CD14-positive monocyte (primary cell): ENCODE data around the gene GNAL. TPM values are rescaled to one million over a fixed set of nuclear protein-coding genes. Genes with fewer than 3 reads are reported as not detected.

Experiments
- DNase-seq, 3 donors: peaks; one replicate each; pipeline ENCODE4 v3.0.0-alpha.2; 2011 to 2022
- H2AFZ ChIP-seq: 2 replicates; pipeline ENCODE4 v1.6.0; 2012; ENCODE audit warnings: mild to moderate bottlenecking, low read depth, low read length, inconsistent platforms; ENCODE audit not compliant: insufficient read depth, poor library complexity, severe bottlenecking
- H3K27ac ChIP-seq, 2 donors: 1 replicate in 1 of 2; 2 replicates in 1 of 2; pipeline ENCODE4 v1.5.1; 2012 to 2013; ENCODE audit warnings: low read length in 2 of 2, control low read depth in 1 of 2, inconsistent platforms in 1 of 2, low read depth in 1 of 2, mild to moderate bottlenecking in 1 of 2
- H3K27me3 ChIP-seq, 2 donors: one replicate each; pipeline versions ENCODE4 v1.6.0 to v1.6.1; 2011 to 2013; ENCODE audit warnings: low read length in 2 of 2; ENCODE audit not compliant: control insufficient read depth in 2 of 2, insufficient read depth in 2 of 2
- H3K36me3 ChIP-seq, 2 donors: replicated peaks in 1 of 2; 1 replicate in 1 of 2; 2 replicates in 1 of 2; pipeline versions ENCODE4 v1.5.1 to v1.6.1; 2012 to 2013; ENCODE audit warnings: low read length in 2 of 2, control low read depth in 1 of 2, inconsistent platforms in 1 of 2, mild to moderate bottlenecking in 1 of 2; ENCODE audit not compliant: insufficient read depth in 2 of 2, control insufficient read depth in 1 of 2
- H3K4me1 ChIP-seq, 2 donors: 1 replicate in 1 of 2; 2 replicates in 1 of 2; pipeline versions ENCODE4 v1.5.1 to v1.6.1; 2012 to 2013; ENCODE audit warnings: low read length in 2 of 2, control low read depth in 1 of 2, inconsistent platforms in 1 of 2, mild to moderate bottlenecking in 1 of 2, moderate library complexity in 1 of 2; ENCODE audit not compliant: insufficient read depth in 2 of 2, control insufficient read depth in 1 of 2
- H3K4me2 ChIP-seq: replicated peaks from 2 replicates; pipeline ENCODE3; 2012; ENCODE audit warnings: low read length, moderate library complexity, mild to moderate bottlenecking; ENCODE audit not compliant: poor library complexity, severe bottlenecking; ENCODE audit errors: extremely low read depth
- H3K4me3 ChIP-seq, 3 experiments: fragments of 200-600 bp in 1 of 3; sonication (generic) in 1 of 3; replicated peaks in 1 of 3; 1 replicate in 2 of 3; 2 replicates in 1 of 3; pipeline ENCODE4 v1.5.1; 2011 to 2013; ENCODE audit warnings: low read length in 3 of 3, mild to moderate bottlenecking in 3 of 3, control low read depth in 2 of 3, low read depth in 2 of 3, inconsistent platforms in 1 of 3, moderate library complexity in 1 of 3
- H3K79me2 ChIP-seq: 2 replicates; pipeline ENCODE4 v1.6.0; 2012; ENCODE audit warnings: mild to moderate bottlenecking, control low read depth, inconsistent platforms, low read length, moderate library complexity; ENCODE audit not compliant: insufficient read depth
- H3K9ac ChIP-seq: 2 replicates; pipeline ENCODE4 v1.6.0; 2017; ENCODE audit warnings: low read length, mild to moderate bottlenecking; ENCODE audit not compliant: insufficient read depth, poor library complexity, severe bottlenecking
- H3K9me3 ChIP-seq, 2 donors: replicated peaks in 1 of 2; 1 replicate in 1 of 2; 2 replicates in 1 of 2; pipeline versions ENCODE4 v1.5.1 to v1.6.1; 2012 to 2013; ENCODE audit warnings: low read length in 2 of 2, control low read depth in 1 of 2; ENCODE audit not compliant: control insufficient read depth in 1 of 2, insufficient read depth in 1 of 2
- H4K20me1 ChIP-seq: 2 replicates; pipeline ENCODE4 v1.6.0; 2012; ENCODE audit warnings: mild to moderate bottlenecking, low read length, control low read depth, moderate library complexity; ENCODE audit not compliant: insufficient read depth
- H3K27ac Mint-ChIP-seq, 7 donors: one replicate each; pipeline ENCODE4 v1.8.0; 2020; ENCODE audit warnings: mild to moderate bottlenecking in 7 of 7, mixed read lengths in 7 of 7, moderate library complexity in 6 of 7, inconsistent platforms in 2 of 7
- H3K27me3 Mint-ChIP-seq, 3 donors: one replicate each; pipeline ENCODE4 v1.8.0; 2021 to 2022; ENCODE audit warnings: low read depth in 3 of 3, mild to moderate bottlenecking in 3 of 3, mixed read lengths in 3 of 3, moderate library complexity in 3 of 3, inconsistent platforms in 1 of 3
- H3K36me3 Mint-ChIP-seq, 2 donors: one replicate each; pipeline ENCODE4 v1.8.0; 2020; ENCODE audit warnings: mixed read lengths in 2 of 2, inconsistent platforms in 1 of 2, mild to moderate bottlenecking in 1 of 2
- H3K4me1 Mint-ChIP-seq: one replicate; pipeline ENCODE4 v1.8.0; 2020; ENCODE audit warnings: mild to moderate bottlenecking, mixed read lengths
- H3K4me3 Mint-ChIP-seq, 2 donors: one replicate each; pipeline ENCODE4 v1.8.0; 2020; ENCODE audit warnings: mild to moderate bottlenecking in 2 of 2, mixed read lengths in 2 of 2, moderate library complexity in 1 of 2
- H3K9me3 Mint-ChIP-seq, 7 donors: one replicate each; pipeline ENCODE4 v1.8.0; 2020 to 2022; ENCODE audit warnings: mixed read lengths in 7 of 7, mild to moderate bottlenecking in 6 of 7, moderate library complexity in 6 of 7, inconsistent platforms in 2 of 7
- WGBS: methylation state at CpG from one replicate; pipeline ENCODE4 v1.1.5; 2013; ENCODE audit warnings: missing lambda C conversion rate; ENCODE audit not compliant: insufficient coverage; 5-methylcytosine and 5-hydroxymethylcytosine counted together
- intact Hi-C, 2 donors: fragments of 100-400 bp; cut with micrococcal nuclease; formaldehyde crosslinking; loops; one replicate each; pipeline versions ENCODE4 v1.15.0 to v1.15.1; 2023
- polyA plus RNA-seq, 3 donors: library from polyadenylated mRNA; depleted of rRNA in 1 of 3; unstranded in 2 of 3; stranded (reverse) in 1 of 3; fragments of 300-500 nt in 2 of 3; fragments of >200 nt in 1 of 3; fragmentation: Illumina TruSeq in 2 of 3; gene quantifications; 1 replicate in 2 of 3; 2 replicates in 1 of 3; pipeline ENCODE4 v1.2.3, GENCODE V29; 2012 to 2021
- TF ChIP-seq, protein P1 (sequence below): fragments of 200-600 bp; IDR thresholded peaks from one replicate; pipeline ENCODE4 v1.8.0; 2022; ENCODE audit warnings: antibody characterized with exemption, mild to moderate bottlenecking

Gene GNAL
- polyA plus RNA-seq, 3 donors = 0.01 to 0.03 TPM; not detected in 1

GRCh38 chr18:11811009-11811408, 121.9 kb downstream of the GNAL start:
- H3K27ac Mint-ChIP-seq = no peak overlapping the region

GRCh38 chr18:11817229-11817628, 128.2 kb downstream of the GNAL start:
- no peaks in the 10 kb centered on the region for H3K4me1 ChIP-seq
- Mint-ChIP-seq H3K27me3 (peaks cover 10 to 16% (median 11%) of the 10 kb centered on the region in 3 donors), H3K4me3 (no peak overlapping the region), H3K4me1 (no peaks in the 10 kb centered on the region), H3K36me3 (no peaks in the 10 kb centered on the region), H3K9me3 (peaks cover 0 to 7% (median 2%) of the 10 kb centered on the region in 7 donors), H3K27ac (no peak overlapping the region)
- no peak overlapping the region for H3K4me2 ChIP-seq
- H3K27me3 ChIP-seq = peaks cover 0 to 2% of the 10 kb centered on the region in 2 donors
- H3K79me2 ChIP-seq = no peaks in the 10 kb centered on the region
- H3K9me3 ChIP-seq = no peaks in the 10 kb centered on the region
- no peak overlapping the region for H3K27ac ChIP-seq
- 95% methylated on average over 3 of the region's 6 CpGs for WGBS
- DNase-seq = no peak
- H4K20me1 ChIP-seq = no peaks in the 10 kb centered on the region
- intact Hi-C loops = no loop called here
- no peak overlapping the region for H3K4me3 ChIP-seq
- H3K36me3 ChIP-seq = no peaks in the 10 kb centered on the region
- TF ChIP-seq, protein P1, sequence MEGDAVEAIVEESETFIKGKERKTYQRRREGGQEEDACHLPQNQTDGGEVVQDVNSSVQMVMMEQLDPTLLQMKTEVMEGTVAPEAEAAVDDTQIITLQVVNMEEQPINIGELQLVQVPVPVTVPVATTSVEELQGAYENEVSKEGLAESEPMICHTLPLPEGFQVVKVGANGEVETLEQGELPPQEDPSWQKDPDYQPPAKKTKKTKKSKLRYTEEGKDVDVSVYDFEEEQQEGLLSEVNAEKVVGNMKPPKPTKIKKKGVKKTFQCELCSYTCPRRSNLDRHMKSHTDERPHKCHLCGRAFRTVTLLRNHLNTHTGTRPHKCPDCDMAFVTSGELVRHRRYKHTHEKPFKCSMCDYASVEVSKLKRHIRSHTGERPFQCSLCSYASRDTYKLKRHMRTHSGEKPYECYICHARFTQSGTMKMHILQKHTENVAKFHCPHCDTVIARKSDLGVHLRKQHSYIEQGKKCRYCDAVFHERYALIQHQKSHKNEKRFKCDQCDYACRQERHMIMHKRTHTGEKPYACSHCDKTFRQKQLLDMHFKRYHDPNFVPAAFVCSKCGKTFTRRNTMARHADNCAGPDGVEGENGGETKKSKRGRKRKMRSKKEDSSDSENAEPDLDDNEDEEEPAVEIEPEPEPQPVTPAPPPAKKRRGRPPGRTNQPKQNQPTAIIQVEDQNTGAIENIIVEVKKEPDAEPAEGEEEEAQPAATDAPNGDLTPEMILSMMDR = no peak
- H2AFZ ChIP-seq = no peak overlapping the region
- no peak overlapping the region for H3K9ac ChIP-seq

More at GRCh38 chr18:11811009-11811408, 121.9 kb downstream of the GNAL start:
- intact Hi-C loops = no loop called here
- Mint-ChIP-seq H3K9me3 (peaks cover 0 to 3% (median 0%) of the 10 kb centered on the region in 7 donors), H3K27me3 (peaks cover 6 to 16% (median 7%) of the 10 kb centered on the region in 3 donors), H3K4me1 (no peaks in the 10 kb centered on the region), H3K4me3 (peak overlapping the region in 1 of 2 donors; percentile 31), H3K36me3 (no peaks in the 10 kb centered on the region)
- Histone ChIP-seq H2AFZ (no peak overlapping the region), H3K4me3 (no peak overlapping the region), H3K9me3 (no peaks in the 10 kb centered on the region), H3K79me2 (no peaks in the 10 kb centered on the region), H3K36me3 (no peaks in the 10 kb centered on the region), H3K4me1 (no peaks in the 10 kb centered on the region), H3K27me3 (peaks cover 0 to 3% of the 10 kb centered on the region in 2 donors), H3K9ac (no peak overlapping the region), H3K4me2 (no peak overlapping the region), H4K20me1 (no peaks in the 10 kb centered on the region), H3K27ac (no peak overlapping the region)
- TF ChIP-seq, protein P1 = no peak
- no peak for DNase-seq
- 90% methylated on average over 11 of the region's 11 CpGs for WGBS
